ENCODE results near the gene SPRED2. TPM values are rescaled to one million over a fixed set of nuclear protein-coding genes. Genes with fewer than 3 reads are reported as not detected.

SPRED2 gene
- total RNA-seq, 4 donors from 2014 or later = 21.9 to 28.8 (median 25.5) TPM

DNA sequence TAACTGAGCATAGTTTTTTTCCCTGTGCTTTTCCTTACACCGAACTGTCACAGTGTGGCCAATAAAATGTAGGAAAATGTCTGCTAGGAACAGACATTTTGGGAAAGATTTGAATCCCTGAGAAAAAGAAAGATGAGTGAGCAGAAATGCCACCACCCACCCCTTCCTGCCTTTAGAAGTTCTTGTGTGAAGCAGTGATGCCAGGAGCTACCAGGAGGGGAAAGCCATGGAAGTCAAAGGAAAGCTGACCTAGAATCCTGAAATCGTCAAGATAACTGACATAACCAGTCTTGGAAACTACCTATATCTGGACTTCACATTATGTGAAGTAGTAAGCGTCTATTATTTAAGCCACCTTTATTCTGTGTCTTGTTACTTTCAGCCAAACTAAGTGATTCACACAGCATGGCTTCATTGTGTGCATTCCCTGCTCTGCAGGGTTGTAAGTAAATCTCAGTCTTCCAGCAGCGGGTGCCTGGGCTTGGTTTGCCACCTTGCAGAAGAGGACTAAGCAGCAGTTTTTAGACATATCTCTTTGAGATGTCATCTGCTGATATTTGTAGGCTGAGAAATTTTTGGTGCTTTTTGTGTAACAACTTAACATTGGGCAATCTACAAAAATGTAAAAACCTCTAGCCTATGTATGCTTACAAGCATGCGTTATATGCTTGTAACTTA lies 11.2 kb upstream of the SPRED2 start:
- 84 to 89% methylated on average over 5 of the region's 5 CpGs for whole genome bisulfite sequencing, 2 donors
- H3K9me3 ChIP-seq = no peaks in the 10 kb centered on the region

DNA sequence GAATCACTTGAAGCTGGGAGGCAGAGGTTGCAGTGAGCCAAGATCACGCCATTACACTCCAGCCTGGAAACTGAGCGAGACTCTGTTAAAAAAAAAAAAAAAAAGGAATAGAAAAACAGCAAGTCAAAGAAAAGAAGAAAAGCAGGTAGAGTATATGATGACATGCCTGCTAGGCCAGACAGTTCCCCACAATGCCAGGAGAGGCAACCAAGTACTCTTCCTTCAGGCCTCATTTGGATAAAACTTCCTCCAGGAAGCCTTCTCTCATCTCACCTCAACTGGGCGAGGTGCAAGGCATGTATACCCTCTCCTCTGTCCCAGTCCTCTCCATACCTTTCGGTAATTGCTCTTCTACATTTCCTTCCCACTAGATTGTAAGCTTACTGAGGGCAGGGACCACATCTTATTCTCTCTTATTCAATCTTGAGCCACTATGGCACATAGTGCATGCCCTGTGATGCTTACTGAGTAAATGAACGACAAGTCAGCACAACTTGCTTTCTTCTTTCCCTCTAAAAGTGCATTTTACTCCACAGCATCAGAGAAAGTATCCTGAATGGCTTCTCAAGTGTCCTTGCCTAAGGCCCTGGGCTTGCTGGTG lies 10.1 kb upstream of the SPRED2 start:
- 92% methylated on average over 5 of the region's 5 CpGs for WGBS, 2 donors
- DNase-seq (ENCODE audit: low spot score in 2 of 2) = no peak

More for the DNA sequence above, 11.2 kb upstream of the SPRED2 start:
- TF ChIP-seq, protein P1, sequence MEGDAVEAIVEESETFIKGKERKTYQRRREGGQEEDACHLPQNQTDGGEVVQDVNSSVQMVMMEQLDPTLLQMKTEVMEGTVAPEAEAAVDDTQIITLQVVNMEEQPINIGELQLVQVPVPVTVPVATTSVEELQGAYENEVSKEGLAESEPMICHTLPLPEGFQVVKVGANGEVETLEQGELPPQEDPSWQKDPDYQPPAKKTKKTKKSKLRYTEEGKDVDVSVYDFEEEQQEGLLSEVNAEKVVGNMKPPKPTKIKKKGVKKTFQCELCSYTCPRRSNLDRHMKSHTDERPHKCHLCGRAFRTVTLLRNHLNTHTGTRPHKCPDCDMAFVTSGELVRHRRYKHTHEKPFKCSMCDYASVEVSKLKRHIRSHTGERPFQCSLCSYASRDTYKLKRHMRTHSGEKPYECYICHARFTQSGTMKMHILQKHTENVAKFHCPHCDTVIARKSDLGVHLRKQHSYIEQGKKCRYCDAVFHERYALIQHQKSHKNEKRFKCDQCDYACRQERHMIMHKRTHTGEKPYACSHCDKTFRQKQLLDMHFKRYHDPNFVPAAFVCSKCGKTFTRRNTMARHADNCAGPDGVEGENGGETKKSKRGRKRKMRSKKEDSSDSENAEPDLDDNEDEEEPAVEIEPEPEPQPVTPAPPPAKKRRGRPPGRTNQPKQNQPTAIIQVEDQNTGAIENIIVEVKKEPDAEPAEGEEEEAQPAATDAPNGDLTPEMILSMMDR (IDR thresholded peaks at IDR 0.05) = no peak
- TF ChIP-seq POLR2A (IDR thresholded peaks at IDR 0.05) (no peak), EP300 (IDR thresholded peaks at IDR 0.05) (no peak)
- H3K36me3 ChIP-seq = no peaks in the 10 kb centered on the region
- no peak for DNase-seq (ENCODE audit: low spot score in 2 of 2)
- H3K27me3 ChIP-seq = no peaks in the 10 kb centered on the region
- H3K4me1 ChIP-seq = no peaks in the 10 kb centered on the region
- no peak overlapping the region for H3K27ac ChIP-seq
- H3K4me3 ChIP-seq = no peak overlapping the region

DNA sequence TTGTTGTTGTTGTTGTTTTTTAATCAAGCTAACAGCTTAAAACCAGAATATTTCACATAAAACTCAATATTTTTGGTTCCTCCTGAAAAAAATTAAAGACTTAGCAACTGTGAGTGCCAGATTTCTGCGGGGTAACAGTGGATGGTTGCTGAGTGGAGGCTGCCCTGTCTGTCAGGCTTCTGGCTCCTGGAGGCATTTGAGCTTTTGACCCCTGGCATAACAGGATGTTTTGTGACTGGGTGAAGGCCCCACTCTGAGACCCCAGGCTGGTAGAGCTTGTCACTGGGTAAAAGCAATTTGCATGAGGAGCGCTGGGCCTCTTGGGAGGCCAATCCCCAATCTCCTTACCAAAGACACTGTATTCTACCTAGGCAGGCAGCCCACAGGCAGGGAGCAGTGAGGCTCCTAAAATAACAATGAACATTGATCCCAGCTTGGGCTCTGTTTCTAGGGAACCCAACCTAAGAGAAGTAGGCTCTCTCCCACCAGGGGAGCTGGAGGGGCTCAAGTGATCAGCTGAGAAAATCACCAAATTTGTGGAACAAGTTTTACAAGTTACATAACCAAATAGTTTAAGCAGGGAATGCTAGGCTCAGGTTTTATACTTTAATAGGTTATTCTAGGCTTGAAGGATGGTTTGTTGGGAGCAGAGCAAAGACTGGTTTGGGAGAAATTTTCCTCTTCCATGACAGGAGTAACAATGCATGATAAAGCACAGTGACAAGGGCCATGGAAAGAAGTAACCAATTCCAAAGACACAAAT lies 5.9 kb upstream of the SPRED2 start:
- no peak for DNase-seq (ENCODE audit: low spot score in 2 of 2)
- Histone ChIP-seq H3K36me3 (no peaks in the 10 kb centered on the region), H3K4me1 (peaks cover 0 to 21% (median 7%) of the 10 kb centered on the region in 4 donors), H3K27me3 (no peaks in the 10 kb centered on the region), H3K27ac (peak overlapping the region in 2 of 4 donors; percentile 22 to 94), H3K4me3 (no peak overlapping the region), H3K9me3 (no peaks in the 10 kb centered on the region)
- TF ChIP-seq, protein P1 (IDR thresholded peaks at IDR 0.05) = no peak
- TF ChIP-seq POLR2A (IDR thresholded peaks at IDR 0.05) = no peak
- TF ChIP-seq EP300 (IDR thresholded peaks at IDR 0.05) = no peak
- WGBS, 2 donors = 95 to 100% methylated on average over 2 of the region's 2 CpGs

More for the DNA sequence above, 10.1 kb upstream of the SPRED2 start:
- Histone ChIP-seq H3K36me3 (no peaks in the 10 kb centered on the region), H3K4me1 (peaks cover 0 to 3% (median 0%) of the 10 kb centered on the region in 4 donors), H3K27ac (no peak overlapping the region), H3K9me3 (no peaks in the 10 kb centered on the region), H3K27me3 (no peaks in the 10 kb centered on the region), H3K4me3 (no peak overlapping the region)
- TF ChIP-seq, protein P1 (IDR thresholded peaks at IDR 0.05) = no peak
- TF ChIP-seq POLR2A (IDR thresholded peaks at IDR 0.05) (no peak), EP300 (IDR thresholded peaks at IDR 0.05) (no peak)

DNA sequence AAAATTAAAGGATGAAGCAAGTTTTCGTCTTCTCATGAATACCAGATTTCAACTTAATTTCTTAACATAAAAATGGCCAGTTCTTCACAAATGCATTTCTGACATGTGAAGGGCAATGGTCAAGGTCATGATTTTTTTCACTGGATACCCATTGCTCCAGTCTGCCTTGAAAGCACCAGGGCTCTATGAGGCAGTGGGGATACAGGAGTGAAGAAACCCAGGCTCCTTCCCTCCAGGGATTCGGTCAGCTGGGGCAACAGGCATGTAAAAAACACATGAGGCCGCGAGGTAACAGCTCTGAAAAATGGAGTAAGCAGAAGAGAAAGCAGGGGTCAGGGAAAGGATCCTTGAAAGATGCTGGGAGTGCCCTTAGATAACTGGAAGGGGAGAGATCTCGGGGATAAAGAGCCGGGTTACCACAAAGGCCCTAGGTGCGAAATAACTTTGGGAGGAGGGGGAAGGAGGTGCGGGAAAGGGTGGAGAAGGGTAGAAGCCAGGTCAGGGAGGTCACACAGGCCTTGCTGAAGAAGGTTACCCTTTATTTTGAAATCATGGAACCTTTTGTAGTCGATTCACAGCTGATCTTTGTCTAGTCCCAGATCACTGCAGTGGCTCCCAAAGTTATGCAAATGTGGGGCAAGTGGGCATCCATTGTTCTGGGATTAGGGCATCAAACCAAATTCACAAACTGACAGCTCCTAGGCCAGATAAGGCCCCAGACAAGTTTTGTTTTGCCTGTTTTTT lies 5.2 kb upstream of the SPRED2 start:
- TF ChIP-seq EP300 (IDR thresholded peaks at IDR 0.05) = no peak
- TF ChIP-seq, protein P1 (IDR thresholded peaks at IDR 0.05) = no peak
- WGBS, 2 donors = 70 to 72% methylated on average over 9 of the region's 9 CpGs
- Histone ChIP-seq H3K27me3 (no peaks in the 10 kb centered on the region), H3K9me3 (no peaks in the 10 kb centered on the region), H3K27ac (peak overlapping the region; percentile 83 to 98 (median 90)), H3K36me3 (no peaks in the 10 kb centered on the region), H3K4me1 (peaks cover 0 to 24% (median 9%) of the 10 kb centered on the region in 4 donors), H3K4me3 (peak overlapping the region in 3 of 4 donors; percentile 52 to 88 (median 84))
- DNase-seq (ENCODE audit: low spot score in 2 of 2) = peak in 1 of 2 donors; percentile 24

Data from tibial nerve (tissue), 4 donors.